ENCODE results near the gene OSTN.
"Not testable (repeated sequence)": the region's sequence is repeated elsewhere in the genome, so short reads cannot be mapped to it uniquely, and the experiment has no call there.

Gene OSTN

DNA sequence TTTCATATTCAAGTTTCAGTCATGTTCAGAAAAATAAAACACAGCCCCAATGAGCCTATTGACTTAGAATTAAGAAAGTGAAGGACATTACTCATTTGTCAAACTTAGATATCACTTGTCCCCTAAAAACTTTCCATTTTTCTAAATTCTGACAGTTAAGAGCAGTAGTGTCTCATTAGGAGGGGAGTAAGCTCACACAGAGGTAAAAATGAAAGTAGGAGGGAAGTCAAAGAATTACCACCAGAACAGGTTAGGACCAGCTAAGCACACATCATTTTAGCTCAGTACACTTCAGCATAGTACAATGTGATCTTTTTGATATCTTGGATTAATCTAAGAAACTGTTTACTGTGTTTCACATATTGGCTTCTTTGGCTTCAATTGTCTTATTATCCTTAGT is 64.3 kb downstream of the OSTN start:
- DNase-seq (ENCODE audit: low read depth in 1 of 2, low spot score in 1 of 2): no peak

DNA sequence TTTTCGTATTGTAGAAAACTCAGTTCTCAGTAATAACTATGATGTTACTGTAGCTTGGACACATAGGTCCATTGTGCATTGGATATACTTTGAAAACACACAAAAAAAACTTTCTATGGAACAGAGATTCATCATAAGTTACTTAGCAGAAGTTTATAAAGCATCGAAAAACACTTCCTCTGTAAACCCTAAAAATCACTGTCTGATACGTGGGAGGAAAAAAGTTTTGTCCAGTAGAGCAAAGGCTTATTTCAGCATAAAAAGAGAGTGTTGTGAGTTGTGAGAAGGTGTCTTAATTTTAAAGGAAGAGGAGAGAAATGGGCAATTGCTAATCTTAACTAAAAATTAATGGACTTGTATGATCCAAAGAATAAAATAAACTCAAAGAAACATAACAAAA is 64.8 kb downstream of the OSTN start:
- DNase-seq (ENCODE audit: low read depth in 1 of 2, low spot score in 1 of 2): no peak

DNA sequence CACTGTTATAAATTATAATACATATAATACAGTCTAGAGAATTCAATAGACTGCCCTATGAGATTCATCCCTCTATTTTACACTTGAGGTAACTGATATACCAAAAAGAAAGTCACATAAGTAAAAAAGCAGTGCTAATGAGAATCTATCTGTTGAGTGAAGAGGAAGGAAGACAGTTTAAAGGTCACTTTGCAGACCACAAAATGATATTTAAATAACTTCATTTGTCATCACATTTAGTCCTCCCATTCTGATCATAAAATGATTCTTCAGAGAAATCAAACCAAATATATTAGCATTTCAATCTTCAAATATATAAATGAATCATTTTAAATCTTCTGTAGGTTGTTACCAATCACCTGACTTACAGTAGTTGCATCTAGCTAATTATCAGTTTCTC is 69.7 kb downstream of the OSTN start:
- DNase-seq (ENCODE audit: low read depth in 1 of 2, low spot score in 1 of 2): no peak

DNA sequence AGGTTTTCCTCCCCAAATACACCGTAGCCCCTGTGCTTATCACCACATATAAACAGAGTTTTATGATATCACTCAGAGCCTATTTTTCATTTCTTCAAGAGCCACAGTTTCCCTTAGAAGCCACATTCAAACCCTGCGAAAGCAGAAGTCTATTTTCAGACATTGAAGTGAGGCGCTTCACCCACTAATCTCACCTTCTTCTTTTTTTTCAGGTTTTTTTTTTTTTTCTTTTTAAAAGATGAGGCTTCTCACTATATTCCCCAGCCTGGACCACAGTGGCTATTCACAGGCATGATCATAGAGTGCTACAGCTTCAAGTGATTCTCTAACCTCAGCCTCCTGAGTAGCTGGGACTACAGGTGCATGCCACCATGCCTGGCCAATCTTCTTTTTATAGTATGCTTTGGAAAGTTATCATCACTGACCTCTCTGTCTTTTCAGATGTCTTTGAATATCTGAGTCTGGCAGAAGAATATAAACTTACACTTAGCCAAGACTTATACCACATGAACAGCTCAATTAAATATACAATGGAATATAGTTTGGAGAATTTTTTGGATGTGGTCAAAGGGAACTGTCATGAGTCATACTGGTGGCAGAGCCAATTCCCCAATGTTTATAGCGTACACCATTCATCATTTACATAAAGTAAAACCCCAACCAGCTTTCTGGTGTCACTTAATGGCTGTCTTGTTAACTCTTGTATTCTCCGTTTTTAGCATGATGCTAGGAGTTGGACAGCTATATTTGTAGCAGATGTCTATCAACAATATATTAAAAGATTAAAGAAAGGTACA is 70.4 kb downstream of the OSTN start:
- no peak for DNase-seq (ENCODE audit: low read depth in 1 of 2, low spot score in 1 of 2)

DNA sequence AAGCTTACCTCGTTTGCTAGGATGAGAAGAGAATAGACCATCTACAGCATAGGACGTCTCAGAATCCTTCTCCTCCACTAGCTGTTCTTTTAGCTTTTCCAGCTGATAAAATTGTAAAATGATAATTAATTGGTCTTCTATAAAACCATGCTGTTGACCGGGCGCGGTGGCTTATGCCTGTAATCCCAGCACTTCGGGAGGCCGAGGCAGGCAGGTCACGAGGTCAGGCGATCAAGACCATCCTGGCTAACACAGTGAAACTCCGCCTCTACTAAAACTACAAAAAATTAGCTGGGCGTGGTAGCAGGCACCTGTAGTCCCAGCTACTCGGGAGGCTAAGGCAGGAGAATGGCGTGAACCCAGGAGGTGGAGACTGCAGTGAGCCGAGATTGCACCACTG is 76.2 kb downstream of the OSTN start:
- not testable (repeated sequence) for DNase-seq (ENCODE audit: low read depth in 1 of 2, low spot score in 1 of 2)

DNA sequence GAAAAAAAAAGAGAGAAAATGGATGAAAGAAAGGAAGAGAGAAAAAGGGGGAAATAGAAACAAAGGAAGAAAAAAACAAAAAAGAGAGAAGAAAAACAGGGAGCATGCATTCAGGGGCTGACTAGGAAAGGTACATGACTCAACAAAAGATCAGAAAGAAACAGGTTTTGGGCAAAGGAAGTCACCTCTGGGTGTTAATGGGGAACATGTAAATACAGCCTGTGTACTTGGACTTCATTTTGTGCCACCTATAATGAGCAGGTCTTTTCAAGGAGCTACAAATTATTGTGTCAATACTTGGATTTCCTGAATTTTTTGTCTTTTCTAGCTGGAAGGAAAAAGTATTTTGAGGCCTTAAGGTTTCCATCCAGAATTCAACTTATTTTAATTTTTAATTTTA is 76.7 kb downstream of the OSTN start:
- DNase-seq (ENCODE audit: low read depth in 1 of 2, low spot score in 1 of 2): no peak

DNA sequence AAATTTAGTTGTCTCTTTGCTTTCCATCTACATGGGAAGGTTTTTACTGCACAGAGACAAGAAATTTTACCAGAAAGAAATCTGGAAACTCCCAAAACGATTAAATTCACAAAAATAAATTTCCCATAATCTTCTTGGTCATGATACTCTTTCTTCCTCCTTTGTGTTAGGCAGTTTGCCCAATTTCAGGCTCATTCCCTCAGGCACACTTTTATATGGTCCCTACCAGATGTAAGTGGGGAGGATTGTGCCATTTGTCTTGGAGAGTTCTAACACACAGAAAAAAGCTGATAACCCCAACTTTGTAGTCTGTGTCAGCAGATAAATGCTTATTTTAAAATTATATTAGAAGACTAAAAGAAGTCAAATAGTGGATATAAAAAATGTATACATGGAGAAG is 81.1 kb downstream of the OSTN start:
- no peak for DNase-seq (ENCODE audit: low read depth in 1 of 2, low spot score in 1 of 2)

DNA sequence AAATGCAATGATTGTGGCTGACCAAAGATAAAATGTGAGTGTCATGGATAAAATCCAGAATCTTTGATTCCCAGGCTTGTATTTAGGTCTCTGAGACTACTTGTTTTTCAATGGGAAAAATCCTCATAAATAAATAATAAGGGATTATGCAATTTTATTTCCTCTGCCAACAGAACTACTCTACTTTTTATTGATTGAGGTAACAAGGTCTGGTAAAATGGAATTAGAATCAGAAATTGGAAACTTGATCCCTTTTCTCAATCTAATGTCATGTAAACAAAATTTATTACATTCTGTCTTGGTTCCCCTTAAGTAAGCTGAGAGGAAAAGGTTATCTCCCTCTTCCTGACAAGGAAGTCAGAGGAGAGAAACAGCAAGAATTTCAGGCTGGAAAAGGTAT is 81.8 kb downstream of the OSTN start:
- no peak for DNase-seq (ENCODE audit: low read depth in 1 of 2, low spot score in 1 of 2)

DNA sequence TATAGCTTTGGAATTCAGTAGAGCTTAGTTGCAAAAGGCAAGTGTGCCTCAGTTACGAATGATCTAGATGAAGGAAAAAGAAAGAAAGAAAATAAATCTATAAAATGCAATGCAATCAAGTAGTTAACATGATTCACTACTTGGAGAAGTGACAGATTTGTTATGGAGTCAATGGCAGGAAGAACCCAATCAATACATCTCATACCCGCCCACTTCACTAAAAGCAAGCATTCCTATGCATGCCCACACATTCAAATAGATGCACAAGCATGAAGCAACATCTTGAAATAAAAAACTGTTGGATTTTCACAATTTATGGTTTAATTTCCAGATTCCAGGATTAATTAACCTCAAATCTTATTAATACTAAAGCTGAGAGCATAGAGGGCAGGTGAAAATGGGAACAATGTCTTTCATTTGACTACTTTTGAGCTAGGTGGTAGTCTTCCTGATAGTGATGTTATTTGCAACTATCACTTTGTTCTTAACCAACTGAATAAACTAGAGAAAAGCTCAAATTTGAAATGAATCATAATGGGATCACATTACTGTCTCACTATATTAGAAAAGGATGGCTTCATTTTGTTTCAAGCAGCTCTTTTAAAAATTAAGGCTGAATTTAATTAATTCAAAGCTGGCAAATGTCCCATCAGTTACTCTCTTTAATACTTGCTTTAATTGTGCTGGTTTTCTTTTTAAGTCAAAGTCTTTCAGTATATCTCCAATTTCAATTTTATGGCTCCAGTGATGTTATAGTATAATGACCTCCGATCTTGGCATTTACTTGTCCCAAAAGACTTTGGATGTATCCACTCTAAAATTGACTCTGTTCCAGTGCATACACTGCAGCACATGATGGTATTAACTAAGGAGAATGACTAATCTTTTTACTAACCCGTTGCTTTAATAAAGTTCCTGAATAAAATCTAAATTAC is 83.5 kb downstream of the OSTN start:
- no peak for DNase-seq (ENCODE audit: low read depth in 1 of 2, low spot score in 1 of 2)

DNA sequence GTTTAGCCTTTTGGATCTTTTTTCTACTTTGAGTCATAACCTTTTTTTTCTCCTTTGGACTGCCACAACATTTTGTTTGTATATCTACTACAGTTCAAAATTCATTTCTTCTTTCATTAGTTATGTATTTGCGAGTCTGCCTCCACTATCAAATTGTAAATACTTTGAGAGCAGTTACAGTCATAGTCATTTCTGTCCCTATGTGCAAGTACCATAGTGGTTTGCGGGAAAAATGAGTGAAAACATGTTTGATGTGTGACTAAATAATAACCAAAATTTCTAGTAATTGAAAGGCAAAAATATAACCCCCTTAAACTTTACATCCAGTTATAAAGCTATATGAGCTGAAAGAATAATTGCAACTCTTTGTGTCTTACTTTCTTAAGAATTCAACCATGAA is 84.4 kb downstream of the OSTN start:
- DNase-seq (ENCODE audit: low read depth in 1 of 2, low spot score in 1 of 2): no peak

DNA sequence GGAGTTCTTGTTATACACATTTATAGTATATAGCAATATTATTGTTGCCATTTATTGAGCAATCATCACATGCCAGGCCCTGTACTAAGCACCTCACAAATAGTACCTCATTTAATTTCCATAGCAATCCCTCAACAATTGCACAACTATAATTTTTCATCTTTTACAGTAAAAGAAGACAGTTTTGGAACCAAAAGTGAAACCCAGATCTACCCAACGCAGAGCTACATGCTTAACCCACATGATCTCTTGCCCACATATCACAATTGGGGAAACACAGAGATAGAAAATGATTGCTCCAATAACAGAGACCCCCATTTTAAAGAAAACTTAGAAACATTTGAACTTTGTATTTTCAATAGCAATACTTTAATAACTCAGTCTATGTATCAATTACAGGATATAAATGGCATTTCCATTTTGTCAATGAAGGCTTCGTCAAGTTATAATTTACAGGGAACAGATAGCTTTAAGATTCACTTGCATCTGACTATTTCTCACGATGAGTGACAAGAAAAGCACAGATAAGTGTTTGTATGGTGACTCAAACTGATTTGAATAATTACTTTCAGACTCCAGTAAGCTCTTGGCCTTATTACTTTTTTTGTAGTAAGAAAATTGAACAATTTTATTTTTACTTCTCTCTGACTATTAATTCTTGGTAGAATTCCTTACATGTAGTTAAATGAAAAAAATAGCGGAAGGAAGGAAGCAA is 91.4 kb downstream of the OSTN start:
- DNase-seq (ENCODE audit: low read depth in 1 of 2, low spot score in 1 of 2): no peak

DNA sequence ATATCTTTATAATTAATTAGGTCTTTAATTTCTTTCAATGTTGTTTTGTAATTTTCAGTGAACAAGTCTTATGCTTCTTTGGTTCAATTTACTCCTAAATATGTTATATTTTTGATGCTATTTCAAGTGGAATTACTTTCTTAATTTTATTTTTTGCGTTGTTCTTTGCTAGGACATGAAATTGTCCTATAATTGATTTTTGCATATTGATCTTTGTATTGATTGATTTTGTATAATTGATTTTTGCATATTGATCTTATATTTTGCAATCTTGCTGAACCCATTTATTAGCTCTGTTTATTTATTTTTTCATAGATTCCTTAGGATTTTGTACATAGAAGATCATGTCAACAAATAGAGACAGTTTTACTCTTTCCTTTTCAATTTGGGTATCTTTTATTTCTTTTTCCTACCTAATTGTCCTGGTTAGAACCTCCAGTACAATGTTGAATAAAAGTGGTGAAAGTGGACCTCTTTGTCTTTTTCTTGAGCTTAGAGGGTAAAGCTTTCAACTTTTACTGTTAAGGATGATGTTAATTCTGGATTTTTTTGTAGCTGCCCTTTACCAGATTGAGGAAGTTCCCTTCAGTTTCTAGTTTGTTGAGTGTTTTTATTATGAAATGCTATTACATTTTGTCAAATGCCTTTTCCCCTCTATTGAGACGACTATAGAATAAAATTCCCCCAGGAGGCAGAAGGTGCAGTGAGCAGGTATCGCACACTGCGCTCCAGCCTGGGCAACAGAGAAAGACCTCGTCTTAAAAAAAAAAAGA is 93.4 kb downstream of the OSTN start:
- no peak for DNase-seq (ENCODE audit: low read depth in 1 of 2, low spot score in 1 of 2)

DNA sequence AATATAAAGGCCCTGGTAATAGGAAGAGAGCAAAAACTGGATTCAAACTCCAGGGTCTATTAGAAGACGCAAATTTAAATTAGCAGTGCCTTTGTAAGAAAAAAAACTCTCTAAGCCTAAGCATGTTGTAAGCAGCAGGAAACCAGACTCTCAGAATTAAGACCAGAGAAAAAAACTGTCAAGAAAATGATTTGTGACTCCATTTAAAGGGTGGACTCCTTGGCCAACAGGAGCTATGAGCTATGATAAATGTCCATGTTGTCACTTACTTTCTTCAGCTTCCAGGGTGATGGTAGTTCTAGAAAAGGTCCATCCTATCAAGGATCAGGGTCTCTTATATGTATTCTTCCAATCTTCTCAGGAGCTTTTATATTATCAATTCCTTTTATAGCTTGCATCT is 95.2 kb downstream of the OSTN start:
- no peak for DNase-seq (ENCODE audit: low read depth in 1 of 2, low spot score in 1 of 2)

DNA sequence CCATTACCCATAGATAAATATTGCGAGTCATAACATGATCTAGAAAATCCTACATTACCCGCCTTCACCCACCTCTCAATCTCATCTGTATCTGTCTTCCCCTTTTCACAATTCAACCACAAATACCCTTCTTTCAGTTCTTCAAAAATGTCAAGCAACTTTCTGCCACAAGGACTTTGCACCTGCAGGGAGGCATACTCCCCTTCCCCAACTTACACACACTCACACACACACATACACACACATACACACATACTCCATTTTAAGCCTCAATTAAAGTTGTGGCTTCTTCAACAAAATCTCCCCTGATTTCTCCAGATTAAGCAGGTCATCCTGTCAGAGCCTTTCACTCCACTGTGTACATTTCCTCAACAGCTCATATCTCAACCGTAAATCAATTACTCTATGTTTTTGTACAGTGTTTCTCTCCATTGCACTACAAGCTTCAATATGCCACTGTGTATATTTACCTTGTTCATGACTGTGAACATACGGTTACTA is 97.0 kb downstream of the OSTN start:
- no peak for DNase-seq (ENCODE audit: low read depth in 1 of 2, low spot score in 1 of 2)

DNA sequence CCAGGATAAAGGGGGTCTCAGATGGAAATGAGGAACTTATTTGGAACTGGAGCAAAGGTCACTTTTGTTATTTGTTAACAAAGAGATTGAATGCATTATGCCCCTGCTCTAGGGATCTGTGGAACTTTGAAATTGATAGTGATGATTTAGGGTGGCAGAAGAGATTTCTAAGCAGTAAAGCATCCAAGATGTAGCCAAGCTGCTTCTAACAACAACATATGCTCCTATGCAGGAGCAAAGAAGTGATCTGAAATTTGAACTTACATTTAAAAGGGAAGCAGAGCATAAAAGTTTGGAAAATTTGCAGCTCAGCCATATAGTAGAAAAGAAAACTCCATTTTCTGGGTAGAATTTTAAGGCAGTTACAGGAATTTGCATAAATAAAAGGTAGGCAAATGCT is 99.8 kb downstream of the OSTN start:
- no peak for DNase-seq (ENCODE audit: low read depth in 1 of 2, low spot score in 1 of 2)

DNA sequence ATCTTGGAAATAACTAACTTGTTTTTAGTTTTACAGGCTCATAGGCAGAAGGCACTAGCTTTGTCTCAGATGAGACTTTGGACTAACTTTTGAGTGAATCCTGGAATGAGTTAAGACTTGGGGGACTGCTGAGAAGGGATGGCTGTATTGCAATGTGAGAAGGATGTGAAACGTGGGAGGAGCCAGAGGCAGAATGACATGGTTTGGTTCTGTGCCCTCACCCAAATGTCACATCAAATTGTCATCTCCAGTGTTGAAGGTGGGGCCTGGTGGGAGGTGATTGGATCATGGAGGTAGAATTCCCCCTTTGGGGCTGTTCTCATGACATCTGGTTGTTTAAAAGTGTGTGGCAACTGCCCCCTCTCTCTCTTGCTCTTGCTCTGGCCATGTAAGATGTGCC is 101.4 kb downstream of the OSTN start:
- DNase-seq (ENCODE audit: low read depth in 1 of 2, low spot score in 1 of 2): no peak

DNA sequence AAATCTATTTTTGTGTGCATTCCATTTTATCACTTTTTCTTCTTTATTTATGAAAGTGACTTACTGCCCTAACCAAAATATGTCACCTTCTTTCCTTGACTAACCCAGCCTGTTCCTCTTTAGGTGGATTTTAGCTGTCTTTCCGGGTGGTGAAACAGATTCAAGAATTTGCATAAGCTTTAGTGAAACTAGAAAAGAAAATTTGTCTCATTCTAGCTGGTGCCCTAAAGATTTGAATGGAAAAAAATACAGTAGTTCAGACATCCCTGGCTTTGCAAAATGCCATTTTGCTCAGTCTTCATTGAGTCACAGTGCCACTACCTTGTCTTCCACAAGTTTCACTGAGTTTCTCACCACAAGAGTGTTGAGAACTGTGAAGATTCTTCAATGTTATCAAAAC is 102.0 kb downstream of the OSTN start:
- DNase-seq (ENCODE audit: low read depth in 1 of 2, low spot score in 1 of 2): no peak

DNA sequence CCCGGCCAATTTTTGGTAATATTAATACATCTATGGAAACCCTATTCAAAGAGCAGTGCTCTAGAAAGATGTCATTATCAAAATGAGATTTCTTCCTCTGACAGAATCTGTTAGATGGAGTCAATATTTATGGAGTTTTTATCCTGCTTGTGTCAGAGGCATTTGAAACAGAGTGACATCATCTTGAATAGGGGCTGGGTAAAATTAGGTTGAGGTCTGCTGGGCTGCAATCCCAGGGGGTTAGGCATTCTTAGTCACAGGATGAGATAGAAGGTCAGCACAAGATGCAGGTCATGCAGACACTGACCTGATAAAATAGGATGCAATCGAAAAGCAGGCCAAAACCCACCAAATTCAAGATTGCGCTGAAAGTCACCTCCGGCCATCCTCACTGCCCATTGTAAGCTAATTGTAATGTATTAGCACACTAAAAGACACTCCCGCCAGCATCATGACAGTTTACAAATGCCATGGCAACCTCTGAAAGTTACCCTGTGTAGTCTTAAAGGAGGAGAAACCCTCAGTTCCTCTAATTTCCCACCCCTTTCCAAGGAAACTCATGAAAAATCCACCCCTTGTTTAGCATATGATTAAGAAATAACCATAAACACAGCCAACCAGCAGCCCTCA is 102.9 kb downstream of the OSTN start:
- DNase-seq (ENCODE audit: low read depth in 1 of 2, low spot score in 1 of 2): no peak

DNA sequence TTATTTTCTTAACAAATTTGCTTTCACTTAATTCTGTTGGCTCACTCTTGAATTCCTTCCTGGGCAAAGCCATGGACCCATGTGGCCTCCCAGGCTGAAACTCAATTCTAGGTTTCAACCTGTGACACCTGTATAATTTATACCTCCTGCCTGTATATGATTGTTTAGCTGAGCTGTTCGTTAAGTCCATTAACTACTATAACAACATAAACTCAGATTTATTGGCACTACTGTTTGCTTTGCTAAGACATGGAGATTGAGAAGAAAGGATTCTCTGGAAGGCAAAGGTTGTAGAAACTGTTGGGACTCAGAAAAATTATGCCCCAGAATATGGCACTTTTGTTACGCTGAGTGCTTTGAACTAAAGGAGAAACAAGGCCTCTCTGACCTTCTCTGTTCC is 103.4 kb downstream of the OSTN start:
- DNase-seq (ENCODE audit: low read depth in 1 of 2, low spot score in 1 of 2): no peak

DNA sequence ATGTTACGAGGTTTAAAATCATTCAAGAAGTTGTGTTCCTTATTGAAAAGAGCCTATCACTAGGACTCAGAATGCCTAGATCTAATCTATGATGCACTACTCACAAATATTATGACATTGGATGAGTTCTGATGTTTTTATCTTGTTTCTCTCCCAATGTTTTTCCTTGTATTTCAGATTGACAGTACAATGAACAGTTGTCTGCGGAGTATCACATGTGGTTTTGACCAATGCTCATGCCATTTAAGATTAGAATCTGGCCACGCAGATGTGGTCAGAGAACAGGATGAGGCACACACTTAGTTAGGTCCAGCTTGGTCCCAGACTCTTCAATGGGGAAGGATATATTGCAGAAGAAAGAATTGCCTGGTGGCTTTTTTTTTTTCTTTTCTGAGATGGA is 104.6 kb downstream of the OSTN start:
- no peak for DNase-seq (ENCODE audit: low read depth in 1 of 2, low spot score in 1 of 2)
